ENCODE data around the gene FRYL.
"Not testable (repeated sequence)": the region's sequence is repeated elsewhere in the genome, so short reads cannot be mapped to it uniquely, and the experiment has no call there.

FRYL gene

DNA sequence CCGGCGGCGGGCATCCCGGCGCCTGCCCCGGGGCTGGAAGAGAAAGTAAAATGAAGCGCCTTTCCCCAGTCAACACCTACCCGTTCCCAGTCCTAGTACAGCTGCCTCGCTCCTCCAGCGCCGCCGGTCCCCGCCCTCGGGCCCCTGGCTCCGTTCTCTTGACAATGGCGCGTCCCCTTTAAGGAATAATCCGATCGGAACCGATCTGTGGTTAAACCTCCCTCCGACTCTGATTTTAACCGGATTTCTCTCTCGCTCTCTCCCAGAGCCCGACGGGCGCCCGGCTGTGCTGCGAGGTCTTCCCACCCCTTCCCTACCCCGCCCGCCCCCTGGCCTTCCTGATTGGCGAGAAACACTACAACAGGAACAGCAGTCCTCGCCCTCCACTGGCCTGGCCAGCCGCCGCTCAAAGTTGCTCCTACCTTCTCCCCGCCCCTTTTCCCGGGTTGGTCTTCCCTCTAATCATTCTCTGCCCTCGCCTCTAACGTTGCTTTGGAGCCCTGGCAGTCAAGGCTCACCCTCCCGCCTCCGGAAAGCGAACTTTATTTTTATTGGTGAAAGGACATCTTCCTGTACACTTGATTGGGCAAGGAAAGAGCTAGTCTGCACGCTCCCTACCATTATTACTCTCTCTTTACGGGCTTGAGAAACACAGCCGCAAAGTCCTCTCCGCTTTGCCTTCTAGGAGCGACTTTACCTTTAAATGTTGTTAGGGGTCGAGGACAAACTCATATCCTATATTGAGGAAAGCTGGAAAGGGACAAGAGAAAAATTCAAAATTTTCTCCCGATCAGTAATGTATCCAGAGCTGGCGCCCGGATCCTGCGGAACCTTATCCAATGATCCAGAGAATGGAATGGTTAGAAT, at the start of gene FRYL:
TSS of gene FRYL (minus strand) at position 282 of the 867 bp plus-strand sequence. CDS start 145,869 bp downstream, outside the sequence.
- DNase-seq (ENCODE audit: low spot score) = peak; percentile 100

DNA sequence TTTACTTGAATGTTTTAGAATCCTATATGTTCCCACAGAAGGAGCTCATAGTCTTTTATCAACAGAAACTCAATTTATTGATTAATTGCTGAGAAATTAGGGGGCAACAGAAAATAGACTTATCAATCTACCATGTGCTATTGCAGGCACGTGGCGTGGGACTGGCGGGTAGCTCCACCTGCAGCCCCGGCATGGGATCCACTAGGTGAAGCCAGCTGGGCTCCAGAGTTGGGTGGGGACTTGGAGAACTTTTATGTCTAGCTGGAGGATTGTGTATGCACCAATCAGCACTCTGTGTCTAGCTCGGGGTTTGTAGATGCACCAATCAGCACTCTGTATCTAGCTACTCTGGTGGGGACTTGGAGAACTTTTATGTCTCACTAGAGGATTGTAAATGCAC, 47.5 kb upstream of the FRYL start:
- DNase-seq (ENCODE audit: low spot score) = no peak

GRCh38 chr4:48821431-48821830, 41.4 kb upstream of the FRYL start:
- DNase-seq (ENCODE audit: low spot score) = not testable (repeated sequence)

- DNase-seq (ENCODE audit: low spot score) = no peak
Observed at GRCh38 chr4:48816971-48817370, 36.9 kb upstream of the FRYL start.

- DNase-seq (ENCODE audit: low spot score) = not testable (repeated sequence)
Observed at GRCh38 chr4:48816297-48816696, 36.2 kb upstream of the FRYL start.

DNA sequence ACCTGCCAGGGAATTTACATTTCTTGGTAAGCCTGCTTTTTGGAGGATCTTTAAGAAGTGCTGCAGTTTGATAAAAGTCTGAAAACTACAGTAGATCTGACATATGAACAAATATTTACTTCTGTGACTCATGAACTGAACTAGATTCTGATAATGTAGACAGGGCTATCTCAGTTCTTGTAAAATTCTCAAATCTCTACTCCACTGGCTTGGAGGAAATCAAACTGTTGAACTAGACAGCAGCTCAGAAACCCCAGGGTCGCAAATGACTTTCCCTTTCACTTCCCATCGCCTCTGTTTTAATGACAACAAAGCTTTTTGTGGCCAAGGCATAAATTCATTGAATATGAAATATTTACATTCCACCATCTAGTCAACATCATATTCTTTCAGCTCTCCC, 35.4 kb upstream of the FRYL start:
- no peak for DNase-seq (ENCODE audit: low spot score)

- no peak for DNase-seq (ENCODE audit: low spot score)
Observed at GRCh38 chr4:48813964-48814363, 33.9 kb upstream of the FRYL start.

DNA sequence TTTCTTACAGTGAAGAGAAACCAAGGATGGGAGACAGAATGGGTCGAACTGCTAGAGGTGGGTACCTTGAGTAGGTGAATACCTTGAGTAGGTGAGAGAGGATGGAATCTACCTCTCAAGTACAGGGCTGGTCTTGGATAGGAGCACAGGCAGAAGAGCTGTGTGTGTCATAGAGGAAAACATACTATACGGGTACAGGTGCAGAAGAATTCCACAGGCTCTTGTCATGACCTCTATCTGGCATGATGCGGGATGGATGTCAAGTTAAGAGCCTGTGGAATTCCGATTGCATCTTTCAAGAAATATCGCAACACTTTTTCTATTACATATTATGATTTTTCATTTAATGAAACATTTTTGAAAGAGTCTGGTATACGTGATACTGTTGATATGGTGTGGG, 32.8 kb upstream of the FRYL start:
- DNase-seq (ENCODE audit: low spot score) = no peak

DNA sequence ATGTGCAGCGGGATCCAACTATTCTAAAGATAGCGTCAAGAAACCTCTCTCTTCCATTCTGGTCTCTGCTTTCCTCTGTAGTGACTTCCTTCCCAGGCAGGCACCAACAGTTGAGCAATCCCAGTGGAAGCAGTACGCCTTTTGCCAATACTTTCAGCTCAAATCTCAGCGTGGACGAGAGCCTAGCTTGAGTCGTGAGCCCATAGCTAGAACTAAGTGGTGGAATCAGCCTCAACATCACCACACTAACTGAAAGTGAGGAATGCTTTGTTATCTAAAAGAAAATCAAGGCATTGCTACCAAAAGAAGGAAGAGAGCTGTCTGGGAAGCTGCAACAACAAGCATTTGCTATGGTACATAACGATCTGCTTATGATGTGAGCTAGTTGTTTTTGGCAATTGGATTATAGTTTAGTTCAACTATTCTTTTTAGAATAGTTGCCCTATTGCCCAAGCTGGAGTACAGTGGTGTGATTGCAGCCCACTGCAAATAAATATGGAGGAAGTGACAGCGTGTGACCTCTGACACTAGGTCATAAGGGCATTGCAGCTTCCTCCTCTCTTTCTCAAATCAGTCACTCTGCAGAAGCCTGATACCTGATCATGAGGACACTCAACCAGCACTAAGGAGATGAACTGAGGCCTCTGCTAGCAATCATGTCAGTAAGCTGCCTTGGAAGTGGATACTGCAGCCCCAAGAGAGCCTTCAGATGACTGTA, 24.7 kb upstream of the FRYL start:
- no peak for DNase-seq (ENCODE audit: low spot score)

DNA sequence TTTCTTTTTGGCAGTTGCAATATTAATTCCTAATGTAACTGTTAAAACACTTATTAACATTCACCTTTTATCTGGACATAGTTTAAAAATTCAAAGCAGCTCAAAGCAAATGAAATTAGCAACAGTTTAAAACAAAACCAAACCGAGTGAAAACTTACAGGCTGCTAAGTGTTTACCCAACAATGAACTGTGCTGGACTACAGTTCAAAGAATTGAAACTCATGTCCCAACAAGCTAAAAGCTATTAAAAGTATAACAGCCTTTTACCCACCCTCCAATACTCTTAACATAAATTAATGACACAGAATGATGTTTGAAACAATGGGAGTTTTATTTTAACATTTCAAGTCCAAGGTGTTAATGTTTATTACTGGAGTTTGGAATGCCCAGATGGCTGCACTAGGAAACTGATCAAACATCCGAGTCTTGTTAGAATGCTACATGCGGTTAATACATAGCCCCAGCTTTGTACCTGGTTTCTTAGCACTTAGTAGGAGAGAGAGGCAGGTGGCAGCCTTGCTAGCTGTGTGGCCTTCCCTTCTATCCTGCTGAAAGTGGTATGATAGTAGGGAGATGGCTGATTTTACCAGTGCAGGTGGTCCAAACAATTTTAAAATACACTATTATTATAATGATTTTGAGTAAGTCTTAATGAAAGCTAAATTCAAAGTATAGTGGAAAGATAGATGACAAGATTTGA, 21.1 kb upstream of the FRYL start:
- DNase-seq (ENCODE audit: low spot score) = no peak

GRCh38 chr4:48800155-48800554, 20.1 kb upstream of the FRYL start:
- DNase-seq (ENCODE audit: low spot score) = not testable (repeated sequence)

- no peak for DNase-seq (ENCODE audit: low spot score)
Observed at GRCh38 chr4:48799157-48799556, 19.1 kb upstream of the FRYL start.

DNA sequence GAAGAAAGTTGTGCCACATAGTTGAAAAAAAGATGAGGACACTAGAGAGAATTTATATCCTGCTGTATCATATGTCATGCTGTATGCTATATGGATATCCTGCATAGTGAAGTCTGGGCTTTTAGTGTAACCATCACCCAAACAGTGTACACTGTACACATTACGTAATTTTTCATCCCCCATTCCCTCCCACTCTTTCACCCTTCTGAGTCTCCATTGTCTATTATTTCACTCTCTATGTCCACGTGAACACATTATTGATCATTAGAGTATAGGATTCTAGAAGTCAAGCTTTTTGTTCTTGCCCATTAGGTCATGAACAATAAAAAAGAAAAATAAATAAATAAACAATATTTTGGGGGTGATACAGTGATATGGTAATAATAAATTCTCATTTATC, 18.0 kb upstream of the FRYL start:
- no peak for DNase-seq (ENCODE audit: low spot score)

- no peak for DNase-seq (ENCODE audit: low spot score)
Observed at GRCh38 chr4:48796927-48797679, 17.0 kb upstream of the FRYL start.

DNA sequence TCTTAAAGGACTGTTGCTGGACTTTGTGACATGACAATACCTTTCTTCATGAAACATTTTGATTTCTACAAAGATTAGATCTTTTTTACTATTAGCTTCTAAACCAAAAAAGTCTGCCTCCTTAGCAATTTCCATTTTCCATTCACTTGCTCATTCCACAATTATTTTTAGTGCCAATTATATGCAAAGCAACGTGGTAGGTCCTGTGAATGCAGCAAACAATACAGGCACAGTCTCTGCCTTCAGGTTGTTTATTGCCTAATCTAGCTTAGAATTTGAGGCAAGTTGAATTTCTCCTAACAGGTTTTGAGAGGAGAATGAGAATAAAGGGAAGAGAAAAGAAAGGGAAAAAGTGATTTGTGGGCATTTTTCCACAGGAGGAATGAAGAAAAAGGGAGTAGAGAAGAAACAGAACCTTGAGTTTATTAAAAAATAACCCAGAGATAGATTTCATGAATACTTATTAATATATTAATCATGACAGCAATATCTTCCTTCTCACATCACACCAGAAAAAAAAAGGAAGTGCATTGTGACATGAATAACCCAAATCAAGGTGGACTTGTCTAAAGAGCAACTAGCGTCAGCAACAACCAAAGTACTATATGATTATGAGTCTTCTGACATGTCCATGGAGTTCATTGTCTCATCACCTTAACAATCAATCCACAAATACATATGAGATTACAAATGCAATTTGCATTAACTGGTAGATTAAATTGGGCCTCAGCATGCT, 16.3 kb upstream of the FRYL start:
- DNase-seq (ENCODE audit: low spot score) = no peak

DNA sequence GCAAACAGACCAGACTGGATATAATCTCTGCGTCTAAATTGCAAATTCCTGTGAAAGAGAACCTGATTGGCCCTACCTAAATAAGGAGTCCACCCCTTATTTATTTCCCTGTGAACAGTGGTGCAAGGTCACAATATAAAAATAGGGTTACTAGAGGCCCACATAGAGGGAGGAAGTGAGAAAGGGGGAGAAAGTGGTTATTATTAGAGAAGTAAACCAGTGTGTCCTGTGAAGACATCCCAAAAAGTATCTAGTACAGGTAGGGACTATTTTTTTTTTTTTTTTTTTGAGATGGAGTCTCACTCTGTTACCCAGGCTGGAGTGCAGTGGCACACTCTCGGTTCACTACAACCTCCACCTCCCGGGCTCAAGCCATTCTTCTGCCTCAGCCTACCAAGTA, 15.0 kb upstream of the FRYL start:
- no peak for DNase-seq (ENCODE audit: low spot score)

DNA sequence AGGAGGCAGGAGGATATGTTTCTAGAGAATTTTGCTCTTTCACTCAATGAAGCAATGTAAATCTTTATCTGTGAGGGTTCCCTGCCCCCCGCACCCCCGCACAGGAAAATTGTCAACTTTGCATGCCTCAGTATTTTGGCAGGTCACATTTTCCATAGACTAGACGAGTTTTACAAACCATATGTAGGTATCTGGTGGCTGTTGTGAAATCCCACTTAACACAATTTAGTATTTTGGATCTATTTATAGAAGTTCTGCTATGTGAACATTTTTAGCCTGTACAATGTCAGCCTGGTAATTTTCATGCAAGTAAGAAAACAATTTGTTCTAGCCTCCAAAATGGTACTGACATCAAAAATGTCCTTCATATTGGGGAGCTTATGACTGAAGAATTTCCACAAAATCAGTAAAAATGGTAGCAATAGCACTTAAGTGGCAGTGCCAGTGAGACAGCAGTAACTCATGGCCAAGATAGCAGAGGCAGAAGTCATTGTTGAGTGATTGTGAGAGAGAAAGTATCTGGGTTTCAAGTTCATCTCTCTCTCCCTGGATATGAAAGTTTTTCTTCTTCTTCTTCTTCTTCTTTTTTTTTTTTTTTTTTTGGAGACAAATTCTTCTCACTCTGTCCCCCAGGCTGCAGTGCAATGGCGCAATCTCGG, 12.4 kb upstream of the FRYL start:
- no peak for DNase-seq (ENCODE audit: low spot score)

DNA sequence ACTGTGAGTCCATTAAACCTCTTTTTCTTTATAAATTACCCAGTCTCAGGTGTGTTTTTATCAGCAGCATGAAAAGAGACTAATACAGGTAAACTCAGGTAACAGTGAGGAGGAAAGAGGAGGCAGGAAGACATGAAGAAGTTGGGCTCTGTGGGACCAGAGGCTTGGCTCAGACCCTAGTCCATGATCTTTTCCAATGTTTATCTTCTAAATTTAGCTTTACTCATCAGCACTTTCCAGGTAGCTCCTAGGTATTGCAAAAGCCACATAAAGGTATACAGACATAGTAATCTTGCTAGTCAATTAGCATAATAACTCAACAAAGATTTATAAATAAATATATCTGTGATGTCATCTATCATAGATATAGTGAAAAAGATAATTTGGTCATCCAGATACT, 11.2 kb upstream of the FRYL start:
- no peak for DNase-seq (ENCODE audit: low spot score)

DNA sequence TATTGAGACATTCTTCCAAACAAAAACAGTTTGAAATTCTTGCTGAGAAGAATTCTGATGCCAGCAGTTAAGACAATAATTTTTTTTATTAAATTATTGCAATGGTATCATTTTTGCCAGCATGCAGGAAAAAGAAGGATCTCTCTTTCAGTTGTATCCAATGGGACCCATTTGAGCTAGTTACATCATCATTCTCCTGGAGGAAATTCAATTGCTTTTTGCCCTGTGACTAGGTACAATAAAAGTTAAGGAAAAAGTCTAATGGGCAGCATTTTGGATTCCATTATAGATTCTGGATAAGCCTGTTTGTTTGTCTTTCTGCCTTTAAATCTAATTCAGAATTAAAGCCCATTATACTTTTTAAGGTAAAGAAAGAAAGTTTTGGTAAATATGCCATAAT, 10.5 kb upstream of the FRYL start:
- no peak for DNase-seq (ENCODE audit: low spot score)

DNA sequence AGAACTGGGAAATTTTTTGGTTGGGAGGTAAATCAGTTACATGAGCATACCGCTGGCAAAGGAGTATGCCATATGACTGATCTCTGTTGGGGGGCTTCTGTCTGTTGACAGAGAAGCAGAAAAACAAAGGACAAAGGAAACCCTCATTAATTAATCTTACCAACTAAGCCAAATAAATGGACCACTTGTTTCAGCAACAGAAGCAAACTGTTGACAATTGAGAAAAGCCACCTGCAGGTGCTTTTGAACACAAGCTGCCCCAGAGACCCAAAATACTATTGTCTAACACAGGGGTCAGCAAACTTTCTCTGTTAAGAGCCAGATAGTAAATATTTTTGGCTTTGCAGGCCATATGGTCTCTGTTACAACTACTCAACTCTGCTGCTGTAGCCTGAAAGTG, 7.0 kb upstream of the FRYL start:
- DNase-seq (ENCODE audit: low spot score) = peak; percentile 91

GRCh38 chr4:48786549-48786948, 6.5 kb upstream of the FRYL start:
- no peak for DNase-seq (ENCODE audit: low spot score)
